ENCODE results near the gene ZNF730.
"Not testable (repeated sequence)": the region's sequence is repeated elsewhere in the genome, so short reads cannot be mapped to it uniquely, and the experiment has no call there.

The ZNF730 gene

GRCh38 chr19:23116802-23117571 lies at the start of gene ZNF730:
TSS of gene ZNF730 (plus strand) at chr19:23117025. CDS start at chr19:23117174, 149 bp downstream.
- DNase-seq, result no peak

GRCh38 chr19:23070353-23071146 lies 46.3 kb upstream of the ZNF730 start:
- DNase-seq, result no peak

- DNase-seq, result no peak
Measured at GRCh38 chr19:23071147-23071511, 45.7 kb upstream of the ZNF730 start.

- DNase-seq, result no peak
Measured at GRCh38 chr19:23075031-23075733, 41.6 kb upstream of the ZNF730 start.

- DNase-seq, result not testable (repeated sequence)
Measured at GRCh38 chr19:23077776-23078175, 39.0 kb upstream of the ZNF730 start.

GRCh38 chr19:23093832-23094231 lies 23.0 kb upstream of the ZNF730 start:
- no peak for DNase-seq

- no peak for DNase-seq
Measured at GRCh38 chr19:23095418-23095817, 21.4 kb upstream of the ZNF730 start.

GRCh38 chr19:23098286-23098685 lies 18.5 kb upstream of the ZNF730 start:
- no peak for DNase-seq

- no peak for DNase-seq
Measured at GRCh38 chr19:23098988-23099387, 17.8 kb upstream of the ZNF730 start.

- DNase-seq, result no peak
Measured at GRCh38 chr19:23099966-23100365, 16.9 kb upstream of the ZNF730 start.

- no peak for DNase-seq
Measured at GRCh38 chr19:23101241-23101640, 15.6 kb upstream of the ZNF730 start.

GRCh38 chr19:23118400-23118799 lies 1.6 kb downstream of the ZNF730 start:
- DNase-seq, result no peak

- not testable (repeated sequence) for DNase-seq
Measured at GRCh38 chr19:23134211-23134610, 17.4 kb downstream of the ZNF730 start.

GRCh38 chr19:23145617-23146415 lies 29.0 kb downstream of the ZNF730 start:
- no peak for DNase-seq

GRCh38 chr19:23160766-23161165 lies 43.9 kb downstream of the ZNF730 start:
- no peak for DNase-seq

- DNase-seq, result not testable (repeated sequence)
Measured at GRCh38 chr19:23168286-23168685, 51.5 kb downstream of the ZNF730 start.

GRCh38 chr19:23183251-23183650 lies 66.4 kb downstream of the ZNF730 start:
- DNase-seq, result no peak

- no peak for DNase-seq
Measured at GRCh38 chr19:23190341-23190740, 73.5 kb downstream of the ZNF730 start.
